ENCODE measurements around the gene PPP2R5C. TPM values are rescaled to one million over a fixed set of nuclear protein-coding genes. Genes with fewer than 3 reads are reported as not detected.

The PPP2R5C gene
- total RNA-seq, 1 donor from 2014 or later, result 227 TPM

DNA sequence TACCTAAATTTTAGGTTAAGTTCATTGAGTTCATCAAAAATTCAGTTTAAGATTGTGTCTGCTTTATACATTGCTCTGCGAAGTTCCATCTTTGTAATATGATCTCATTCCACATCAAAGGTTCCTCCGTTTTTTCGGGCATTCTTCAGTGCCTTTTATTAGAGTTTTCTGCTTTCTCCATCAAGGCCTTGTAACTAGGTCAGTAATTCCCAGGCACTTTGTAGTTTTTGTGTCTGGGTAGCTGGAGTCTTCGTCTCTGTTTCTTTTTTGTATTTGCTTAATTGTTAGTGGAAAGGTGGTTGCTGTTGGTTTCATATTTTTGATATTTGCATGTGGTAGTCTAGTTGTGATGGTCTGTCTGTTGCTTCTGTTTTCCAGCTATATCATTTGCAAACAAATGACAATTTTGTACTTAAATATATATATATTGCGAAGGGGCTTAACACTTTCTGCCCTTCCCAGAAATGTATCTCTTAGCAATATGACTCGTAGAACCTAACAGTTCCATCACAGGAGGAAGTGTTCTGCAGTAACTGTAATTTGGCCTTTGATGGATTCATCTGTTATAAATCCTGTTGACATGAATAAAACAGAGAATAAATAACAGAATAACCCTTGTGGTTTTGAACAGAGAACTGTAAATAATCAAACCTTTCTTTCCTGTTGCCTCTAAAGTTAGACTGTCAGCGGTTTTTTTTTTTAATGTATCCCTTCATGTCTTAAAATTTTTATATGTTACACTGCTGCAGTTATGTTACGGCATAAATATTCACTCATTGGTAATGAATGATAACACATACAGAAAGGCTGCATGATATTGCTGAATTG lies 114.4 kb downstream of the PPP2R5C start:
- POLR2A ChIA-PET, result interaction anchor here (0.6 to 2.7 kb wide), 11 partner anchors 27 to 169 kb away, joined by 3 to 27 read pairs (median 4); no protein-coding TSS in a partner anchor

DNA sequence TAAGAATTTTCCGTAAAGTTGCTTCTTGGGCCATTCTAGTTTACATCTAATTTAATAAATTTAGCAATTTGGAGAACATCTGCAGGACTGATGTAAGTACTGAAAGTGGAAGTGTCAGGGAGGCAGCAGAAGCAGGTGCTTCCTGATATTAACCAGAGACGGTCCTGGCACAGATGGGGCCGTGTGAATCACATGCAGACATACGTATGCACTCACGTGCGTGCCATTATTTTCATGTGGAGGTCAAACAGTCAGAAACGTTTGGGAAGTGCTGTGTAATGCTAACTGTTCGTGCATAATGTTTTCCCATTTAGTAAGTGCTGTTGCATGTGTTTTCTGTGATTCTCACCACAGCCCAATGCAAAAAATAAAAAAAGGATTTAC lies 115.0 kb downstream of the PPP2R5C start:
- Mint-ChIP-seq H3K4me3 (peak overlapping the region; percentile 72), H3K9me3 (no peaks in the 10 kb centered on the region), H3K27ac (peak overlapping the region; percentile 96), H3K27me3 (no peaks in the 10 kb centered on the region), H3K36me3 (ENCODE audit: low read depth) (peaks cover 26% of the 10 kb centered on the region), H3K4me1 (peaks cover 84% of the 10 kb centered on the region)
- ChIA-PET POLR2A (interaction anchor here (0.7 to 2.7 kb wide), 7 partner anchors 32 to 169 kb away, joined by 4 to 27 read pairs (median 7); no protein-coding TSS in a partner anchor), CTCF (no interaction called here)
- TF ChIP-seq, protein P1, sequence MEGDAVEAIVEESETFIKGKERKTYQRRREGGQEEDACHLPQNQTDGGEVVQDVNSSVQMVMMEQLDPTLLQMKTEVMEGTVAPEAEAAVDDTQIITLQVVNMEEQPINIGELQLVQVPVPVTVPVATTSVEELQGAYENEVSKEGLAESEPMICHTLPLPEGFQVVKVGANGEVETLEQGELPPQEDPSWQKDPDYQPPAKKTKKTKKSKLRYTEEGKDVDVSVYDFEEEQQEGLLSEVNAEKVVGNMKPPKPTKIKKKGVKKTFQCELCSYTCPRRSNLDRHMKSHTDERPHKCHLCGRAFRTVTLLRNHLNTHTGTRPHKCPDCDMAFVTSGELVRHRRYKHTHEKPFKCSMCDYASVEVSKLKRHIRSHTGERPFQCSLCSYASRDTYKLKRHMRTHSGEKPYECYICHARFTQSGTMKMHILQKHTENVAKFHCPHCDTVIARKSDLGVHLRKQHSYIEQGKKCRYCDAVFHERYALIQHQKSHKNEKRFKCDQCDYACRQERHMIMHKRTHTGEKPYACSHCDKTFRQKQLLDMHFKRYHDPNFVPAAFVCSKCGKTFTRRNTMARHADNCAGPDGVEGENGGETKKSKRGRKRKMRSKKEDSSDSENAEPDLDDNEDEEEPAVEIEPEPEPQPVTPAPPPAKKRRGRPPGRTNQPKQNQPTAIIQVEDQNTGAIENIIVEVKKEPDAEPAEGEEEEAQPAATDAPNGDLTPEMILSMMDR (IDR thresholded peaks at IDR 0.05), result no peak
- DNase-seq (peak; percentile 60), ATAC-seq (ENCODE audit: low read depth) (peak; percentile 84)
- intact Hi-C loops (cut with micrococcal nuclease), result loop anchor here (1.0 to 10.0 kb wide), 12 partner anchors 25 to 210 kb away; partner anchors contain the start of gene HSP90AA1

More for the DNA sequence above, 114.4 kb downstream of the PPP2R5C start:
- Mint-ChIP-seq H3K27ac (peak overlapping the region; percentile 96), H3K36me3 (ENCODE audit: low read depth) (peaks cover 22% of the 10 kb centered on the region), H3K4me3 (peak overlapping the region; percentile 72), H3K4me1 (peaks cover 86% of the 10 kb centered on the region), H3K9me3 (no peaks in the 10 kb centered on the region), H3K27me3 (no peaks in the 10 kb centered on the region)
- TF ChIP-seq, protein P1 (IDR thresholded peaks at IDR 0.05), result no peak
- no peak for DNase-seq
- intact Hi-C loops (cut with micrococcal nuclease), result loop anchor here (1.0 to 10.0 kb wide), 12 partner anchors 25 to 211 kb away; partner anchors contain the start of gene HSP90AA1
- peak; percentile 13 for ATAC-seq (ENCODE audit: low read depth)
- CTCF ChIA-PET, result interaction anchor here (0.9 to 1.5 kb wide), 2 partner anchors 32 to 169 kb away, joined by 4 to 8 read pairs; no protein-coding TSS in a partner anchor

DNA sequence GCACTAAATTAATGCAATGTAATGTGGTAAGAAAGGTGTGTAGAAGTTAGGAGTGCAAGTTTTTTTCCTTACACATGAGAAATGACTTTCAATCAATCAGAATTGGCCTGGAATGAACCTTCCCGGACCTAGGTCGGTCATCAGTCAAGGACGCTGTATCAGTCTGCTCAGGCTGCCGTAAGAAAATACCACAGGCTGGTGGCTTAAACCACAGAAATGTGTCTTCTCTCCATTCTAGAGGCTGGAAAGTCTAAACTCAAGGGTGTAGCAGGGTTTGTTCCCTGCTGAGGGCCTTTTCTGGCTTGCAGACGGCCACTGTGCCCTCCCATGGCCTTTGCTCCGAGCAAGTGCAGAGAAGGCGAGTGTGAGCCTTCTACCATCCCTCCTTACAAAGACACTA lies 116.3 kb downstream of the PPP2R5C start:
- DNase-seq (no peak), ATAC-seq (ENCODE audit: low read depth) (no peak)
- intact Hi-C loops (cut with micrococcal nuclease), result loop anchor here (2.0 to 10.0 kb wide), 3 partner anchors 155 to 209 kb away; partner anchors contain the start of gene HSP90AA1
- POLR2A ChIA-PET, result interaction anchor here (0.6 to 1.0 kb wide), 2 partner anchors 39 to 54 kb away, joined by 7 to 10 read pairs; no protein-coding TSS in a partner anchor
- H3K4me1 Mint-ChIP-seq, result peaks cover 74% of the 10 kb centered on the region
- TF ChIP-seq, protein P1 (IDR thresholded peaks at IDR 0.05), result no peak
- no peaks in the 10 kb centered on the region for H3K27me3 Mint-ChIP-seq
- CTCF ChIA-PET, result interaction anchor here (0.5 kb wide), 1 partner anchor 14 kb away, joined by 3 read pairs; no protein-coding TSS in a partner anchor
- no peaks in the 10 kb centered on the region for H3K9me3 Mint-ChIP-seq
- H3K27ac Mint-ChIP-seq, result peak overlapping the region; percentile 80
- H3K36me3 Mint-ChIP-seq (ENCODE audit: low read depth), result peaks cover 34% of the 10 kb centered on the region
- H3K4me3 Mint-ChIP-seq, result no peak overlapping the region

DNA sequence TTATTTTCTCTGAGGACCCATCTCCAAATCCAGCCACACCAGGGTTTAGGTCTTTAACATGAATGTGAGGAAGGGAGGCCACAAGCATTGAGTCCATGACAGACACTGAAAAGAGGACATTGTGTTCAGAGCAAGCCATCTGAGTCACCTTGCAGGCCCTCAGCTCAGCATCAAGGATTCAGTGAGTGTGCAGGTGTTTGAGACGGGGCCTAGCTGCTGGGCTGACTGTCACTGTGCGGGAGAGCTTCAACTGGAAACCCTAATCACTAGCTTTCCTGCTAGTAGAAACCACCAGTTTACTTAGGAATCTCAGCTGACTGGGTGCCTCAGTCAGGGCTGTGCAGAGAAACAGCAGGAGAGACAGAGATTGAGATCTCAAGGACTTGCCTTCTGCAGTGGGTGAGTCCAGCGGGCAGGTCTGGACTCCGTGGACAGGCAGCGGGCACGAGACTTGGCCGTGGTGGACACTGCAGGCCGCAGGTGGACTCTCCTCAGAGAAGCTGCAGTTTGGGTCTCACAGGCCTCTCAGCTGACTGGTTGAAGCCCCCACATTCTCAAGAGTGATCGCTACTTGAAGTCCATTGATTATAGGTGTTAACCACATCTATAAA lies 116.8 kb downstream of the PPP2R5C start:
- no peaks in the 10 kb centered on the region for H3K27me3 Mint-ChIP-seq
- ChIA-PET CTCF (interaction anchor here (0.5 to 0.7 kb wide), 2 partner anchors 13 to 107 kb away, joined by 3 to 5 read pairs; no protein-coding TSS in a partner anchor), POLR2A (interaction anchor here (0.9 to 1.1 kb wide), 3 partner anchors 29 to 34 kb away, joined by 3 to 5 read pairs (median 3); no protein-coding TSS in a partner anchor)
- DNase-seq (no peak), ATAC-seq (ENCODE audit: low read depth) (no peak)
- TF ChIP-seq, protein P1 (IDR thresholded peaks at IDR 0.05), result no peak
- intact Hi-C loops (cut with micrococcal nuclease), result loop anchor here (5.0 to 10.0 kb wide), 2 partner anchors 156 to 174 kb away; no protein-coding TSS in a partner anchor
- peak overlapping the region; percentile 80 for H3K27ac Mint-ChIP-seq
- no peaks in the 10 kb centered on the region for H3K9me3 Mint-ChIP-seq
- H3K4me1 Mint-ChIP-seq, result peaks cover 69% of the 10 kb centered on the region
- peak overlapping the region; percentile 2 for H3K4me3 Mint-ChIP-seq
- H3K36me3 Mint-ChIP-seq (ENCODE audit: low read depth), result peaks cover 39% of the 10 kb centered on the region

All from activated B cell treated with CpG ODN at 0.5 μM for 24 hours (primary cell).